ENCODE data around the gene CTTNBP2.

The CTTNBP2 gene

GRCh38 chr7:117873310-117874190 is at the start of gene CTTNBP2:
CTTNBP2 (minus strand) TSS chr7:117873441; CDS start chr7:117873415, 26 bp downstream.
- DNase-seq (ENCODE audit: low spot score) = no peak

GRCh38 chr7:117916309-117916708 is 43.1 kb upstream of the CTTNBP2 start:
- no peak for DNase-seq (ENCODE audit: low spot score)

DNA sequence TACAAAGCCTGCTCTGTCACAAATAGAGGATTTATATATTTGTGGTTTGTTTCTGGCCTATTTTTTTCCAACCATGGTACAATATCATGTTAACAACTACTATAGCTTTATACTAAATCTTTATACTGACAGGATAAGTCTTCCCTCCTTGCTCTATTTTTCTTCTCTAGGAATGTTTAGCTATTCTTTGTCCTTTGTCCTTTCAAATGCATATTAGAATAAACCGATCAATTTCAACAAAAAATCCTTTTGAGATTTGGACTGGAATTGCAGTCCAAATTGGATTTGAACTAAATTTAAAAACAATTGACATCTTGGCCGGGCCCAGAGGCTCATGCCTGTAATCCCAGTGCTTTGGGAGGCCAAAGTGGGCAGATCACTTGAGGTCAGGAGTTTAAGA is 39.2 kb upstream of the CTTNBP2 start:
- DNase-seq (ENCODE audit: low spot score) = no peak

GRCh38 chr7:117908031-117908795 is 35.0 kb upstream of the CTTNBP2 start:
- no peak for DNase-seq (ENCODE audit: low spot score)

DNA sequence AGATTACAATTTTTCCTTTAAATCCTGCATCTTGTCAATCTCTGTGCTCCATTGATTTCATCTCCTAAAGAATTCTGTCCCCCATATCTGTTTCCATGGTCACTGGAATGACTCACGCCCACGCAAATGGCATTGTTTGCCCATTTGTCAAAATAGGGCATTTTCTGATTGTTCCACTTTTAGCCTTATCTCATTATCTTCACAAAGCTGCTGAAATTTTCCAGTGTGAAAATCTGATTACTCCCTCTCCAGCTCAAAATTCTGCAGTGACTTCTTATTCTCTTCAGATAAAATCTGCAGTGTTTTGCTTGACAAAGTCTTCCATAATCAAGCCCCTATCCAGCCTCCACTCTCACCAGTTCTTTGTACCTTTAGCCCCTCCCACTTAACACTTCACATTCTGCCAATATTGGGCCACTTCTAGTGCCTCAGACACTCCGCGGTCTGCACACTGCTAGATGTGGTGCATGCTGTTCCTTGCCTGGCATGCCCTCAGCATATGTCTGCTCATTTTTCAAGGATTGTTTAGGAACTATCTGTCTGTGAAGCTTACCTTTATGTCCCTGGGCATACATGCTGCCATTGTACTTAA is 33.9 kb upstream of the CTTNBP2 start:
- no peak for DNase-seq (ENCODE audit: low spot score)

GRCh38 chr7:117902314-117902889 is 29.2 kb upstream of the CTTNBP2 start:
- DNase-seq (ENCODE audit: low spot score) = no peak

GRCh38 chr7:117901089-117901797 is 28.0 kb upstream of the CTTNBP2 start:
- no peak for DNase-seq (ENCODE audit: low spot score)

- no peak for DNase-seq (ENCODE audit: low spot score)
Measured at GRCh38 chr7:117896339-117896738, 23.1 kb upstream of the CTTNBP2 start.

DNA sequence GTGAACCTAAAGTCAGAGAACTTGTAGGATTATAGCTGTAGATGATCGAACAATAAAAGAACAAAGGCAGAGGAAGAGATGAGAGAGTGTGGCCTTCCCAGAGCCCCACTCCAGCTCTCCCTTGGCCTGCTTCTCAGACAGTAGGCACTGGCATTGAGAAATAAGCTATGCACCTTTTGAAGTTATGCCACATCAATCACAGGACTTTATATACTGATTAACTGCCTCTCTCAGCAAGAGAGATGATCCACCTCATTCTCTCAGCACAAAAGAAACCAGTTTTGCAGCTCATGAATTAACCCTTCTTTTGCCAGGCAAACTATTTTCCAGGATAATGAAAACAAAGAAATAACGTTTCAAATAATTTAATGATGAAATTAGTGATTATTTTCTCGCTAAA is 22.0 kb upstream of the CTTNBP2 start:
- DNase-seq (ENCODE audit: low spot score) = no peak

DNA sequence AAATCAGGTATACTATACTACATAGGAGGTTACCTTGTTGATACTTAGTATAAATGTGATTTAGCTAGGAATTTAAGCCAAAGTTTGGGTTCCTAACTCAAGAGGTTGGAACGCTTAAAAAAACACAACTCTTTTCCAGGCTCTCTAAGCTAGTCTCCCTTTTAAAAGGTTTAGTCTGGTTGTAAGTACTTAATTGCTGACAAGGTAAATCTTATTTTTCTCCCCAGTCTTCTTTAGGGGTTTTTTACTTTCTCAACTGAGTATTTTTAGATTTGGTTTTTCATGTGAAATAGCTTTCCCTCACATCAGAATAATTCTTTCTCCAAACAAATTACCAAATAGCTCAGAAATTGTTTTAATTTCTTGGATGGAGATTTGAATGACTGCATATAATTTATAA is 20.8 kb upstream of the CTTNBP2 start:
- DNase-seq (ENCODE audit: low spot score) = no peak

- DNase-seq (ENCODE audit: low spot score) = no peak
Measured at GRCh38 chr7:117892821-117893220, 19.6 kb upstream of the CTTNBP2 start.

DNA sequence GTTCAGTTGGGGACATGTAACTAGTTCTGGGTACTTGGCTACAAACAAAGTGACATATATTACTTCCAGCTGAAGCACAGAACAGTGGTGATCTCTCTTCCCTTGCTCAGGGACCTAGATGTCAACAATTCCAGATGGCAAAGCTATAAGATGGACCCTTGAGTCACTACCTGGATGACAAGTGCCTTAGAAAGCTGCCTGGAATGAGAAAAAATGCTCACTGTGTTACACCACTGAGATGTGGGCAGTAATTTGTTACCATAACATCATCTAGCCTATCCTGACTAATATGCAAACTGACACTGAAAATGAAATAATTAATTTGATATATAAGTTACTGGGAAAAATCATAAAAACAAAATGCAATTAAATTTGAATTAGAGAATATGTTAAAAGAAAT is 16.4 kb upstream of the CTTNBP2 start:
- DNase-seq (ENCODE audit: low spot score) = no peak

DNA sequence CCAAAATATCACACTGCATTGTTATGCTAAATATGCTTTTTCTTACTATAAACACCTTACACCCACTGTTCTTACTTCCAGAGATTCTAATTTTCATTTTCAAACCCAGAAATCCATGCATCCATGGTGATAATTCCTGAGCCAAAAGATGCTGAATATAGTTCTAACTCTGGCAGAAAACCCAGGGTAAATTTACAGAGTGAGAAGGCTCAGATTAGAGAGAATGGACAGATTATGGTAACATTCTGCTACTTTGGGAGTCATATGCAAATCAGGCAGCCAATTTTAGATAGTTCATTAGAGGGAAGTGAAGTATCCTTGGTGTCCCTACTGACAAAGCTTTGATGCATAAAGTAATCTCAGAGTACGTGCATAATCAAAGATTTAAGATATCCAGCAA is 15.4 kb upstream of the CTTNBP2 start:
- no peak for DNase-seq (ENCODE audit: low spot score)

DNA sequence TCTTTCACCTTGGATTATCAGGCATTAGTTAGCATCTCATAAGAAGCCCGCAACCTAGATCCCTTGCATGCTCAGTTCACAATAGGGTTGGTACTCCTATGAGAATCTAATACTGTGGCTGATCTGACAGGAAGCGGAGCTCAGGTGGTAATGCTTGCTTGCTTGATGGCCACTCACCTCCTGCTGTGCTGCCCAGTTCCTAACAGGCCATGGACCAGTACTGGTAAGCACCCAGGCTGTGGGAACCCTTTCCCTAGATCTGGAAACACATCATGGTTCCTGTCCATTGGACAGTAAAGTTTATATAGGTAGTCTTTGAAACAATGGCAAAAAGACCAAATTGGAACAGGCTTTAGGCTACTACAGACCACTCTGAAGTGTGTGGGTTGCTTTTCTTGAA is 9.4 kb upstream of the CTTNBP2 start:
- no peak for DNase-seq (ENCODE audit: low spot score)

DNA sequence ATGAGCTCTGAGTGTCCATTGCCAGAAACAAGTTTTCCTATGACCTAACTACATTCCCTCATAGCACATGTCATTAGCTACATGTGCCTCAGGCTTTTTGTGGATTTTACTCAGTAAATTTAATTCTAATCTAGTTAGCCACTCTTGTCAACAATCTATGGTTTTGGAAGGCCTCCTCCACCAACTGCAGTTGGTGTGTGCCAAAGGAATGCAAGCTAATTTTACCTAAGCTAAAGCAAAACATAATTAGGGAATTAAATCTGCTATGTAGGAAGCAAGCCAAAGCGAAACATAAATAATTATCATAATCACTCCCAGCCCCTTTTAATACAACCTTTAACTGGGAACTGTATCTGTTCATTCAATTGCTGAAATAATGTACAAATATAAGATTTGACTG is 3.5 kb upstream of the CTTNBP2 start:
- DNase-seq (ENCODE audit: low spot score) = no peak

DNA sequence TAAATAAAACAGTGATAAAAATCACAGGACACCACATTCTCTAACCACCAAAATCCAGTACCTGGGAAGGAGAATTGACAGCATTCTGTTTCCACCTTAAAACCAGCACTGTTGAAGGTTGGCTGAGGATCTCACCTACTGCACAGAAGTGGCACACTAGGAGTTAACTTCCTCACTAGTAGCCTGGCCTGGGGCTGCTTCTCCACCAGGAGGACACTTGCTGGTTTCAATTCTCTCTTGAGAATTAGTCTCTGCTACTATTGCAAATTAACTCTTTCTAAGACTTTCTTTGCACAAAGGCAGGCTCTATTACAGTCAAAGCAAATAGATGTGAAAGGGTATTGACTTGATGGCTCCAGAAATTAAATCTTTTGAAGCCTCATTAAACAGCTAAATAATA is 2.3 kb upstream of the CTTNBP2 start:
- DNase-seq (ENCODE audit: low spot score) = no peak

GRCh38 chr7:117874191-117874700 is 1.0 kb upstream of the CTTNBP2 start:
- DNase-seq (ENCODE audit: low spot score) = no peak

- no peak for DNase-seq (ENCODE audit: low spot score)
Measured at GRCh38 chr7:117872561-117873309, 506 bp downstream of the CTTNBP2 start.

GRCh38 chr7:117871778-117872538 is 1.3 kb downstream of the CTTNBP2 start:
- no peak for DNase-seq (ENCODE audit: low spot score)

- no peak for DNase-seq (ENCODE audit: low spot score)
Measured at GRCh38 chr7:117871401-117871777, 1.9 kb downstream of the CTTNBP2 start.

All from kidney capillary endothelial cell (primary cell).